Measurements from ENCODE around the gene HOXD11.

The HOXD11 gene

DNA sequence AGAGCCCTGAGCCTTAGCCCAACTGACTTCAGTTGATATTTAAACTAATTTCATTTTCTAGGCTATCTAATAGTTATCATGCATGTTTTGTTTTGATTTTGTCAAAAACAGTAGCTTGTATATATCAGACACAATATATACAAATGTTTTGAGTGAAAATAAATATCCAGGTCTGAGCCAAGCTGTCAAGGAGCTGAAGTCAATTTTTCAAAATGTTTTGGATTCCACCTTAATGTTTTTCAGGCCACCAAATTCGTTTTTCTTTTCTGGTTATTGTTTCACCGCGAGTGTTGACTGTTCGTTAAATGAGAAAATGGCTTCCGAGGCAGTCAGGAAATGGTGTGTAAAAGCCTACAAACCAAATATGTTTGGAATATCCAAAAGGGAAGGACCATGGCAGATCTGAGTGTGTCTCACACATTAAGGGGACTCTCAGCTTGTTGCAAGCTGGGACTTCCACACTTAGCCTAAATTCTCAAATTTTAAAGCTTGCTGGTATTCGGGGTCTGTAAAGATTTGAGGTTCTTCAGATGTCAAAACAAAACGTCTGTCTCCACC, 4.7 kb upstream of the HOXD11 start:
- no peak overlapping the region for H3K4me3 ChIP-seq (ENCODE audit: low read length)
- DNase-seq (ENCODE audit: low read depth, low spot score): no peak

DNA sequence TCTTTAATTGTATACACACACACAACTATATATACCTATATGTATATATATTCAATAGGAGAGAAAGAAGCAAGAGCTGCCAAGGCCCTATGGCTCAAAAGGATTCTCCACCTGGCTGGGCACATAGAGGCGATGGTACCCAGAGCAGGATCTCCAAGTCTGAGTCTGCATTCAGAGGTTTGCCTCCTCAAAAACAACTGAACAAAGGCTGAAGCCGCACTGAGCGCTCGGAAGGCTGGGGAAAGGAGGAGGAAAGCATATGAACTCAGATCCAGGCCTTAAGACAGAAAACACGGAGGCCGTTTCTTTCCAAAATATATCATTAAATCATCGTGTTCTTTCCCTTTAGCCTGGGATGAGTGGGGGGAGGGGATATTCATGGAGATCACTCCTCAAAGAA, 3.9 kb upstream of the HOXD11 start:
- H3K4me3 ChIP-seq (ENCODE audit: low read length): no peak overlapping the region
- DNase-seq (ENCODE audit: low read depth, low spot score): no peak

DNA sequence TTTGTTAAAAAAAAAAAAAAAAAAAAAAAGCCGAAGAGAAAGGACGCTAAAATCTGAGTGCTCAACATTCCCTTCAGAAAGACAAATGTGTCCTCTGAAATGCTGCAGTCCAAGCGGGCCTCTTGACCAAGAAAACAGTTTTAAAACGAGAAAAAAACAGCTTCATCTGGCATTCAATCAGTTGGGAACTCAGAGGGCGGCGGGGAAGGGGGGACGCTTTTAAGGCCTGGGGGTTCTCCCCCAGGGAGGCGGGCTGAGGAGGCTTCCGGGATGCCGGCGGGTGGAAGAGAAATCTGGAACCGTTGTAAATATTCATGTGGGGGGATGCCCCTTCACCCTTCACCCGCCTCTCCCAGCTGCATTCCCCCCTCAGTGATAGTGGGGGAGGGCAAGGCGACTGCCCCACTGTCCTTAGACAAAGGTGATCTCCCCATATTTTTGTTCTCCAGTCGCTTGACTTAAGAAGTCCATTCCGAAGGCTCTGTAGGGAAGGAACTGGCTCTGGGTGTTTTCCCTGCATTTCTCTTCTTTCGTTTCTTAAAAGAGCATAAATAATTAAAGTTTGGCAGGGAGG, 3.3 kb upstream of the HOXD11 start:
- H3K4me3 ChIP-seq (ENCODE audit: low read length): no peak overlapping the region

DNA sequence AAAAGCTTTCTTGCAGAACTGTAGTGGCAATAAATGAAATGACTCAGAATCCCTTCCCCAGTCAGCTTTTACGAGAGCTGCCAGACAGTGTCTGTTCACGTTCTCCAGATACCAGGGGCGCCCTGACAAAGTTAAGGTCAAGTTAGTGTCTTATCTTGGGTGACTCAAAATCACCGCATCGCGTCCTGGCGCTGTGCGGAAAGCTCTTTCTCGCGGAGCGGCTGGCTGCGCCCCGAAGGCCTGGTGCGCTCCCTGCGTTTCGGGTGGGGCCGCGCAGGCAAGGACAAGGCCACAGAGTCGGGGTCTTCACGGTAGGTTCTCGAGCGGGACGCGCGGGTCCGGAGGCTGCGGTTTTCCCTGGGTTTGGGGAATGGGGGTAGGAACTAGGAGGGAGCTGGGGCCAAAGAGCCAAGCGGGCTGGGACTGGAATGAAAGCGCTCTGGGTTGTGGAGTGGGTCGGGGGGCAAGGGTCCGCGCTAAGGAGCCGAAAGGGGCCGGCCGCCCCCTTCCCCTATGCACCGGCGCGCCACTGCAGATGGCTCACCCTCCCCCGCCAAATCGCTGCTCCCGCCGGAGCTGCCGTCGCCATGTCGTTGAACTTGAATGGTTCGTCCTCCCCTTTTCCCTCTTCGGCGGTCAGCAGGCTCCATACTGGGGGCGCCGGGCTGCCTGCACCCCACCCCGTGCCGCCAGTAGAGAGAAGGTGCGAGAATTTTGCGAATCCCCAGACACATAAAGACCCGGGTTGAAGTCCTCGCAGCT, 2.6 kb upstream of the HOXD11 start:
- no peak for DNase-seq (ENCODE audit: low read depth, low spot score)
- H3K4me3 ChIP-seq (ENCODE audit: low read length): no peak overlapping the region

More for the DNA sequence above, 3.3 kb upstream of the HOXD11 start:
- DNase-seq (ENCODE audit: low read depth, low spot score): no peak

DNA sequence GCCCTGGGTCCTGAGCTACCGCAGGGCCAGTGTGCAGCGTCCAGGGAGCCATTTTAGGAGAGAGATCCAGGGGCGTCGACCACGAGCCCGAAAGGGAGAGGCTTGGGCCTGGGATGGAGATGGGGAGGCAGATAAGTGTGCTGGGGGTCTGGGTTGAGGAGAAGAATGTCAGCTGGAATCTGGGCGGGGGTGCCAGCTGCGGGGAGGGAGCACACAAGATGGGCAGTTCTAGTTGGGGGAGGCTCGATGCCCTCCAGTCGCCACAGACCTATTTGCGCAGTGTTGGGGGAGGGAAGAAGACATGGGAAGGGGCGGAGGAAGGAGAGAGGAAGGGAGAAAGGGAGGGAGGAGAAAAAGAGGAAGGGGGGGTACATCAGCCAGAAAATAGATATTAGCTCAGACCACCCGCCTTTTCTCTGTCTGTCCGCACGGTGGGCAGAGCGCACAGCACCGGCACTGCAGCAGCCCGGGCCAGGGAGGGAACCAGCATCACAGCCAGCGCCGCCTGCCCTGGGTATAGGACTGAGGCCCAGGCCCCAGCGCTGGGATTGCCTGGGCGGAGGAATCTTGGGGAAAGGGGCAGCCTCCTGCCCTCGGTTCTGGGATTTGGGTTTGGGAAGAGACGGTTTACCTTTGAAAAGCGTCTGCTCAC, 1.9 kb upstream of the HOXD11 start:
- no peak overlapping the region for H3K4me3 ChIP-seq (ENCODE audit: low read length)

DNA sequence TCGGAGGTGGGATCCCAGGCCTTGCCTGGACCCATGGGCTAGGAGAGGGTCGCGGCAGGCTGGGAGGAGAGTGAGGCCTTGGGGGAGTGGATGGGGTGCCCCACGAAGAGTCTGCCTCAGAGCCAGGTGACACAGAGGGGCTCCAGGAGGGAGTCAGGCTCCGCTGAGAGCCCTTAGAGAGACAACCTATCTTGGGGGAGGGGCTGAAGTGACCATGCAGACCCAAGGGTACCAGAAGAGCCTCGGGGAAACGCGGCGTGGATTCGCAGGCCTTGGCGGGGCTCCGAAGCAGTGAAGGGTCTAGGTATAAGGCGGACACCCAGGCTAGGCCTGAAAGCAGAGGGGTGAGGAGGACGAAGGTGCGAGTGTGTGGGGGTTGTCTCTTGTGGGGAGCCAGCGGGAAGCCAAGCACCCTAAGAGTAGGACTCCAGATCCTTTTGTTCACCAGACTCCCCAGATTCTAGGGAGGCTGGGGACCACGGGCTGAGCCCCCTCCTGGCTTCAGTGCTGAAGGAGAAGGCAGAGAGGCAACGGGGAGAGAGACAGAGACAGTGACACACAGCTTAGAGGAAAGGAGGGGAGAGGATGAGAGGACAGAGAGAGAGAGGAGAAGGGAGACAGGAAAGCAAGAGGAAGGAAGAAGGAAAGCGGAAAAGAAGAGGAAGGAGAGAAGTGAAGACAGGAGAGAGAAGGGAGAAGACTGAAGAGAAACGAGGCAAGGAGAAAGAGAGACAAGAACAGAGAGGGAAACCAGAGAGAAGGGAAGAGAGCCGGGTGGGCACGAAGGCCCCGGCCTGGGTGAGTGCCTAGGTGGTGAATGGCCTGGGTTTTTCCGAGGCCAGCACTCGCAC, 1.1 kb upstream of the HOXD11 start:
- no peak for DNase-seq (ENCODE audit: low read depth, low spot score)
- no peak overlapping the region for H3K4me3 ChIP-seq (ENCODE audit: low read length)

More for the DNA sequence above, 1.9 kb upstream of the HOXD11 start:
- DNase-seq (ENCODE audit: low read depth, low spot score): no peak

DNA sequence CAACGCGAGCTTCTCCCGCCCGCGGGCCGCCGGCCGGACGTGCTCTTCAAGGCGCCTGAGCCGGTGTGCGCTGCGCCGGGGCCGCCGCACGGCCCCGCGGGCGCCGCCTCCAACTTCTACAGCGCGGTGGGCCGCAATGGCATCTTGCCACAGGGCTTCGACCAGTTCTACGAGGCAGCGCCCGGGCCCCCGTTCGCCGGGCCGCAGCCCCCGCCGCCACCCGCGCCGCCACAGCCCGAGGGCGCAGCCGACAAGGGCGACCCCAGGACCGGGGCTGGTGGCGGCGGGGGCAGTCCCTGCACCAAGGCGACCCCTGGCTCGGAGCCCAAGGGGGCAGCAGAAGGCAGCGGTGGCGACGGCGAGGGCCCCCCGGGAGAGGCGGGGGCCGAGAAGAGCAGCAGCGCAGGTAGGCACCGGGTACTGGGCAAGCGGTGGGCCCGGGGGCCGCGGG, 676 bp downstream of the HOXD11 start:
- no peak for DNase-seq (ENCODE audit: low read depth, low spot score)
- H3K4me3 ChIP-seq (ENCODE audit: low read length): no peak overlapping the region

DNA sequence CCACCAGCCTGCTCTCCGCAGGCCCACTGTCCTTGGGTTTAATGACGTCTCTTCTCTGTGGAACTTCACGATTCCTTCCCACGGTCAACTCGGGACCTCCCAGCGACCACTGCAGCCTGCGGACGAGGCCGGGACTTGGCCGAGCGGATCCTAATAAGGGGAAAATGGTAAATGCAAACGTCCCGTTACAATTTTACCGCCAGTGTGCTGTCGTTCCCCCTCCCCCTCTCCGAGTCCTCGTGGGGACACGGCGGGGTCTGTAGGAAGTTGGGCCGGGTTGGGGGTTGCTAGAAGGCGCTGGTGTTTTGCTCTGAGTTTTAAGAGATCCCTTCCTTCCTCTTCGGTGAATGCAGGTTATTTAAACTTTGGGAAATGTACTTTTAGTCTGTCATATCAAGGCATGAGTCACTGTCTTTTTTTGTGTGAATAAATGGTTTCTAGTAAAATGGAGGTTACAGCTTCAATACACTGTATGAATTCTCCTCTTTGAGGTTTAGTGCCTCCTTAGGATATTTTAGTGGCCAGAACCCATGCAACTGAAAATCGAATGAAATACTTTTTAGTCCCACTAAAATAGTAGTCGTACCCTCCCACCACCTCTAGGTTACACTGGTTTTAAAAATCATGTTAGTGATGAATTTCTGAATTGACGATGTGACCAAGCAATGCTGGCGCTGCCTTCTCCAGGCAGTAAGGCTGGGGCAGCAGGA, 2.3 kb downstream of the HOXD11 start:
- no peak for DNase-seq (ENCODE audit: low read depth, low spot score)
- no peak overlapping the region for H3K4me3 ChIP-seq (ENCODE audit: low read length)

DNA sequence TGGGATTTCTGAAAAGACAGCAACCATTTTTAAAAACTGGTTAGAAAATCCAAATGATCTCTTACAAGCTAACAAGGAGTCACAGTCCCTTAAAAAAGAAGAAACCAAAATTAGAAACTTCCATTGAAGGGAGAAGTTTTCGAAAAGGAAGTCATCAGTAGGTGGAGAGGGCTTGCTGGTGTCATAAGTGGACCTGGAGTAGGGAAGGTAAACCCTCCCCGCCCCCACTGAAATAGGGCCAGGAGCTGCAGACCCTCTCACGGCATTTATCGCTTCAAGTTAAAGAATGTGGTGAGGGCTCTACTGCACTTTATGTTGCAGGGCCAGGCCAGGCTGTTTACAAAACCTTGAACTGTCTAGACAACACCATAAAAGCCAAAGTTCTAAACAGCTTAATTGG, 2.9 kb downstream of the HOXD11 start:
- no peak overlapping the region for H3K4me3 ChIP-seq (ENCODE audit: low read length)
- DNase-seq (ENCODE audit: low read depth, low spot score): no peak

DNA sequence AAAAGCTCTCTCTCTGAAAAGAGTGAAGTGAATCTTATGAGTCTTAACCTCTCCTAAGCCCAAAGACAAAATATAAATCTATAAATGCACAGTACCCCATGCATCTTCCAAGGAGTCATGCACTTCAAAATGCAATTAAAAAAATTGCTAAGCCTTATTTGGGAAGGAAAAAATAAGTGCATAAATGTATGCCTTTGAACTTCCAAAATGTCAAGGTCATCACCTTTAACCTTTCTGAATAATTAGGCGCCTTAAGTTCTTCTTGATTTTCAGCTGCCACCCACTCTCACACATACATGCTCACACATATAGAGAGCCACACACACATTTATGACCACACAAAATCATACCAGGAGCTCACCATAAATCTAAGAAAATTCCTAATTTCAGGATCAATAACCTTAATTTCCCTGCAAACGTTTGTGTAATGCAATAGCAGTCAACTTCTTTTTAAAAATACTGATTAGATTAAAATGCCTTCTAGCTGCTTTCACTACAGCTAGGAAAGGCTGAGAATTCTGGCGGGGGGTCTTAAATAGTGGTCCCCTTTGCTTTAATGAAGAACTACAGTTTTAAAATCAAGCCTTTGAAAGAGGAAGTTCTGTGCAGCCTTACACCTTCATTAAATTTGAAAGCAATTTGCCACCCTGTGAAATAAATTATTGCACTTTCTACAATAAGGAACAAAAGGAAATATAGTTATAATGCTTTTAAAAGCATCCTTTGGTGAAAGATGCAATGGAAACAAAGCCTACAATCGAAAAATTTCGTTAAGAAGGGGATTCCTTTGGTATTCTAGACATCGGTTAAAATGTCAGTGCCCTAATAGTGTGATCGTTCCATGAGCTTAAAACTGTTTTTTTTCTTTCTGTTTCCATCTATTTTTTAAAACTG, 3.6 kb downstream of the HOXD11 start:
- DNase-seq (ENCODE audit: low read depth, low spot score): no peak
- no peak overlapping the region for H3K4me3 ChIP-seq (ENCODE audit: low read length)

DNA sequence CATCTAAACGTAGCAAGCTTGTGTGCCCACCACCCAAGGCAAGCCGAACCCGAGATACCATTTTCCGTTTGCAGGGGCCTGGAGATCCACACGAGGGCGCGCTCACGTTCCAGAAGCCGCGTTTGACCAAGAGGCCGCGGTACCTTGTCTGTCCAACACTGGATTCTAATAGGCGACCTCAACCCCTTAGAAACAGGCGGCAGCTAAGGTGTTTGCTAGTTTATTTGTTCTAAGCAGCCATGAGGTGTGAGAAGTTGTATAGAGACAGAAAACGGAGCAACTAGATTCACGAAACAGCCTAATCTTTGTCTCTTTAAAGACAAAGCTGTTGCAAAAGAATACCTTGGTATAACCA, 4.2 kb downstream of the HOXD11 start:
- DNase-seq (ENCODE audit: low read depth, low spot score): no peak
- no peak overlapping the region for H3K4me3 ChIP-seq (ENCODE audit: low read length)

DNA sequence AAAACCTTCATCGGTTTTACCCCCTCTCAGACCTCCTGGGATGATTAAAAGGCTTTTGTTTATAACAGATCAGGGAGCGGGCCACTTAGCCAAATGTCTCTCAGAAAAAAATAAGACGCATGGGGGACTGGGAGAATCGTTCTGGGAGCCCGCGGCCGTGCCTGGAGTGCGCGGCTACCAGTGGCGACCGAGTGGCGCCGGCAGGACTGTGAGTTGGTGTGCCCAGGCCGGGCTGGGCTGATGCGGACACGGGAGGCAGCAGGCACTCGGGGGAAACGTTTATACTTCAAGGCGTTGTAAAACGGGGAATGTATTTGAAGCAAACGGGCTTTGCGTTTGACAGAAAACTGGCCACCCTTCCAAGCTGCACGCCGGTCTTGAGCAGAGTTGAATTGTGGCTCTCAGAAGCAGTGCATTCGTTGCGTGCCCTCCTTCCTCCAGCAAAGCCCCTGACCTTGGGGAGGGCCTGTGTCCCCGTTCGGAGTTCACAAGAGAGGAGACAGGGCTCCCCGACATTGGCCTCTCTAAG, 4.8 kb downstream of the HOXD11 start:
- DNase-seq (ENCODE audit: low read depth, low spot score): no peak

DNA sequence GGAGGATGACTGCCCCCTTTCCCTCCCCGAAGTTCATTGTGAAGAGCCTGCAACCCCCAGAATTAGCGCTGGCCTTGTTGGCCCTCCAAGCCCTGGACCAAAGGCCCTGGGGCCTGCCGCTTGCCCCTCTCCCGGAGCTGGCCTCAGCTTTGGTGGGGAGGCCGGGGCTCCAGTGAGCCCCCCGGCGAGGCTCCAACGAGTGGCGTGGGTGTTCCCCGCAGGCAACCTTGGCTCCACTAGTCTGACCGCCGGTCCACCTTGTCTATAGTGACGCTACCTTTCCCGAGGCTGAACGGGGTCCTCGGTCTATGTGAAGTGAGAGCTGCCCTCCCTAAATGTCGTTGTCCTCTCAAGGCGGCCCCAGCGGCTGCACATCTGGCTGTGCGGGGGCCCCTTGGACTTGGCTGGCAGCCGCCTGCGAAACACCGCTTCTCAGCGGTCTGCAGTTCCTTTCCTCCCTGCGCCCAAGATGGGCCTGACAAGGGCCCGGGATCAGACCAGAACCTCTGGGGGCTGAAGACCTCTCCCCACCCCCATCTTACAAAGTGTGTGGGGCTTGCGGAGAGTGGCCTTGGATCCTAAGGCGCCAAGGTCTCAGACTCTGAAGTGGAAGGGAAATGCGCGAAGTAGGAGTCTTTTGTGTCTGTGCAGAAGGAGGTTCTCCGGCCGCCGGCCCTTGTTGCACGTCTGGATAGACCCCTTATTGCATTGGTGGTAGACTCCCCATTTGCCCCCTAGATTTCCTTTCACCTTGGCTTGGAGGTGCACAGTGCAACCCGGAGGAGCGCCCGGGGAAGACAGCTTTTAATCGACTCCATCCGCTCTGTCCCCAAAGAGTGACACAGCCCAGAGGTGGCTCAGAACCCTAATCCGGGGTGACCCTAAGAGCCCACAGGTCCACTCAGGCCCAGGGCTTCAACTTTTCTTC, 5.6 kb downstream of the HOXD11 start:
- H3K4me3 ChIP-seq (ENCODE audit: low read length): no peak overlapping the region

More for the DNA sequence above, 4.8 kb downstream of the HOXD11 start:
- no peak overlapping the region for H3K4me3 ChIP-seq (ENCODE audit: low read length)

DNA sequence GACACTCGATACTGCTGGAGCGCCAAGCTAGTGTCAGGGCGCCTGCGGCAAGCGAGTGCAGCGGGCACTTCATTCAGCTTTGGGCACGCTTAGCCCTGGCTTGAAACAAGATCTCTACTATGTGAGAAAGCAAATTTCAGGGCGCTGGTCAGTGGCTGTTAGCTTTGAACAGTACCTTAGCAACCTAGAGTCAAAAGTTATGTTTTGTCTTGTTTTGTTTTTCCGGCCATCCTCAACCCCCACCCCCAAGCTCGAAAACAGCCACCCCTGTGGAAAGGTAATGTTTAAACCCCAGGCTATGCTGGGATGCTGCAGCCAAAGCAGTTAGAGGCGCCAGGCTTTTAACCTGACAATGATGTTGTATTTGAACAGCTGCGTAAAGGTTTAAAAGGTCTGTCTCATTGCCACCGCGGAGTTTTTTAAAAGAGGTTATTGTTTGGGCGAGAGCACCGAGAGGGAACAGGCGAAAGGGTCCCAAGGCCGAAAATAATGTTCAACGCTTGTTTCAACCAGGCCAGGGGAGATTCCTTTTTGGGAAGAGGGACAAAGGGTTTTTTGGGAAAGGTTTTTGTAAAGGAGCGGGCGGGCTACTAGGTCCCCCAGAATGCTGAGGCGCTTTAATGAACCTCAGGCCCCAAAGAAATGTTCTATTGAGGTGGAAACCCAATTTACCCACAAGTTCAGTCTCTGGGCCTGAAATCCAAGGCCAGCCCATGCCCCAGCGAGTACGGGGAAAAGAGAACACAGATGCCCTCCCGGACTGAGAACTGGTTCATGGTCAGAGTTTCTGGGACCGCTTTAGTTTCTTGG, 7.2 kb downstream of the HOXD11 start:
- no peak for DNase-seq (ENCODE audit: low read depth, low spot score)

More for the DNA sequence above, 5.6 kb downstream of the HOXD11 start:
- no peak for DNase-seq (ENCODE audit: low read depth, low spot score)

DNA sequence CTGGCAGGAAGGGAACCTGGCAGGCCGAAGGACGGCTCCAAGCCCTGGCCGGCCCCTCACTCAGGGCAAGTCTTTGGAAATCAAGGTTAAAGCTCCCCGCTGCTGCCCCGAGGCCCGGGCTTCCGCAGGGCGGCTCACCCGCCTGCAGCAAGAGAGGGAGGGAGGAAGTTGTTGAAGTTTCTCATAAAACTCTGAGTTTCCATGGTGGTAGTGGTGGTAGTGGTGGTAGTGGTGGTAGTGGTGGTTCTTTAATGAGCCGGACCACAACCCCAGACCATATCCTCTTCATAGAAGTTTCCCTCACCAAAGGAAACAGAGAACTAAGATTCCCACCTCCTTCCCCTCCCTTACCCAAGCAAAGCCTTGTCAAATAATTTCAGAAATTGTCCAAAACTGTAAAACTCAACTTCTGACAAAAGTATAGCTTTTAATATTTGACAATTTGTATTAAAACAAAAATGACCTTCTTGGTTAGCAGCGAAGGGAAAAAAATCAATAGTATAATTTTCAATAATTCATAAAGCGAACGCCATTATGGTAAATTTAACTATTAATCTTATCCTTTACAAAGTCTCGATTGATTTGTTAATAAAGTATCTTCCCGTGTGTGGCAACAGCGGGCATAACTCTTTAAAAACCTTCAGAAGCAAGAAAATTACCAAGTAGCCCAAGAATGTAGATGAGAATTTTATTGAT, 8.0 kb downstream of the HOXD11 start:
- no peak overlapping the region for H3K4me3 ChIP-seq (ENCODE audit: low read length)
- no peak for DNase-seq (ENCODE audit: low read depth, low spot score)

More for the DNA sequence above, 7.2 kb downstream of the HOXD11 start:
- no peak overlapping the region for H3K4me3 ChIP-seq (ENCODE audit: low read length)
